ENCODE results near the gene TTC3. TPM values are rescaled to one million over a fixed set of nuclear protein-coding genes. Genes with fewer than 3 reads are reported as not detected.

The TTC3 gene
- total RNA-seq, 1 experiment from 2014 or later = 71.5 TPM

DNA sequence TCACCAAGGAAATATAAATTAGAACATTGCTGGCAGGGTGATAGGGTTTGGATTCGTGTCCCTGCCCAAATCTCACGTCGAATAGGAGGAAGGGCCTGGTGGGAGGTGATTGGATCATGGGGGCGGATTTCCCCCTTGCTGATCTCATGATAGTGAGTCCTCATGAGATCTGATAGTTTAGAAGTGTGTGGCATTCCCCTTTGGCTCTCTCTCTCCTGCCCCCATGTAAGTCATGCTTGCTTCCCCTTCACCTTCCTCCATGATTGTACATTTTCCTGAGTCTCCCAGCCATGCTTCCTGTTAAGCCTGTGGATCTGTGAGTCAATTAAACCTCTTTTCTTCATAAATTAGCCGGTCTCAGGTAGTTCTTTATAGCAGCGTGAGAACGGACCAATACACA is 133.4 kb downstream of the TTC3 start:
- Histone ChIP-seq H4K20me1 (ENCODE audit: insufficient read depth) (no peaks in the 10 kb centered on the region), H3K36me3 (ENCODE audit: control insufficient read depth in 1 of 2, insufficient read depth in 2 of 2, low read length in 2 of 2) (peaks cover 0 to 4% of the 10 kb centered on the region in 2 experiments; a peak in 3 of 4 replicates), H2AFZ (ENCODE audit: low read depth, low read length, poor library complexity, severe bottlenecking) (no peak overlapping the region), H3K27me3 (ENCODE audit: insufficient read depth, low read length) (no peaks in the 10 kb centered on the region), H3K4me2 (ENCODE audit: low read length) (no peak overlapping the region), H3K9me2 (ENCODE audit: insufficient read depth) (no peaks in the 10 kb centered on the region), H3K4me3 (replicated peaks in 1 of 2; ENCODE audit: low read depth in 1 of 2, low read length in 2 of 2) (no peak overlapping the region), H3K9me3 (ENCODE audit: control insufficient read depth in 1 of 2, insufficient read depth in 1 of 2, low read depth in 1 of 2, low read length in 2 of 2) (no peaks in the 10 kb centered on the region), H3K4me1 (ENCODE audit: control insufficient read depth in 1 of 2, insufficient read depth in 2 of 2, low read length in 2 of 2) (peaks cover 19 to 24% of the 10 kb centered on the region in 2 experiments), H3K9ac (ENCODE audit: low read length) (no peak overlapping the region), H3K79me2 (ENCODE audit: insufficient read depth, low read length) (no peaks in the 10 kb centered on the region), H3K27ac (ENCODE audit: low read depth, low read length) (0 out of 2 replicates have a peak overlapping the region, but pooled peaks have one; percentile 69)
- no peak for ATAC-seq
- intact Hi-C loops (cut with micrococcal nuclease) = loop anchor here (10.0 kb wide), 1 partner anchor 62 kb away; no protein-coding TSS in a partner anchor
- ChIA-PET RAD21 (ENCODE audit: low non-redundant PET in 1 of 2, low total read pairs in 2 of 2, uncharacterized antibody in 2 of 2, unreplicated experiment in 2 of 2) (no interaction called here), POLR2A (no interaction called here), CTCF (no interaction called here)
- BruUV-seq (replicated peaks) = no TSS peak
- DNase-seq (ENCODE audit: low read depth, low spot score) = no peak
- no peak for TF ChIP-seq YY1 (IDR thresholded peaks at IDR 0.05; ENCODE audit: extremely low read depth, insufficient replicate concordance, low read depth, low read length)
- no peak for TF ChIP-seq SRF (IDR thresholded peaks at IDR 0.05; ENCODE audit: low read depth)
- no peak for TF ChIP-seq FOSL1 (IDR thresholded peaks at IDR 0.05; ENCODE audit: low read depth)

DNA sequence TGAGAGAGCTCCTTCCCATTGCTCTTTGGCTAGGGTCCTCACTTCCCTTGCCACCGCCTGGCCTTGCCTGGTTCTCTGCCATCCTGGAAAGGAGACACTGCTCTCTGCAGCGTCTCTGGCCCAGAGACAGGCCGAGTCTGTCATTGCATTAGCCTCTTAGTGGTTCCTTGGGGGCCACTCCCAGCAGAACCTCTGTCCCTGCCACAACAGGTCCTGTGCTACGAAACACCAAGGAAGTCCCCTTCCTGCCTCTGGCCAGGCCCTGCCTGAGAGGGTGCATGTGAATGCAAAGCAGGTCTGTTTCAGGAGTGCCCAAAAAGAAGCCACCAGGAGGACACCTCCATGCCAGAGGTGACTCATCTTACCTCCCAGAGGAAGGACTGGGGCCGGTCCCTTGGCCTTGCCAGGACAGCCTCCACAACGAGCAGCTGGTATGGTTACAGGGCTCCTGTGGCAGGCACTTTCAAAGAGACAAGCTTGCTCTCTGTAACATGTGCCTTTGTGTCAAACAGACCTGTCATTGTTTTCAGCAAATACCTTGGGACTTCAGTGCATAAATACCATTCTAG is 134.5 kb downstream of the TTC3 start:
- H3K79me2 ChIP-seq (ENCODE audit: insufficient read depth, low read length) = no peaks in the 10 kb centered on the region
- H4K20me1 ChIP-seq (ENCODE audit: insufficient read depth) = no peaks in the 10 kb centered on the region
- no TSS peak for BruUV-seq (replicated peaks)
- ChIA-PET POLR2A (no interaction called here), CTCF (no interaction called here), RAD21 (ENCODE audit: low non-redundant PET in 1 of 2, low total read pairs in 2 of 2, uncharacterized antibody in 2 of 2, unreplicated experiment in 2 of 2) (no interaction called here)
- ATAC-seq (peak; percentile 91), DNase-seq (ENCODE audit: low read depth, low spot score) (peak; percentile 59)
- H3K9me3 ChIP-seq (ENCODE audit: control insufficient read depth in 1 of 2, insufficient read depth in 1 of 2, low read depth in 1 of 2, low read length in 2 of 2) = no peaks in the 10 kb centered on the region
- no peak overlapping the region for H3K4me3 ChIP-seq (replicated peaks in 1 of 2; ENCODE audit: low read depth in 1 of 2, low read length in 2 of 2)
- H3K36me3 ChIP-seq (ENCODE audit: control insufficient read depth in 1 of 2, insufficient read depth in 2 of 2, low read length in 2 of 2) = peaks cover 0 to 2% of the 10 kb centered on the region in 2 experiments; a peak in 2 of 4 replicates
- peak overlapping the region; percentile 38 for H3K9ac ChIP-seq (ENCODE audit: low read length)
- H3K27me3 ChIP-seq (ENCODE audit: insufficient read depth, low read length) = no peaks in the 10 kb centered on the region
- peak overlapping the region; percentile 68 for H3K4me2 ChIP-seq (ENCODE audit: low read length)
- H2AFZ ChIP-seq (ENCODE audit: low read depth, low read length, poor library complexity, severe bottlenecking) = no peak overlapping the region
- H3K27ac ChIP-seq (ENCODE audit: low read depth, low read length) = peak overlapping the region; percentile 69
- intact Hi-C loops (cut with micrococcal nuclease) = loop anchor here (10.0 kb wide), 1 partner anchor 63 kb away; no protein-coding TSS in a partner anchor
- H3K4me1 ChIP-seq (ENCODE audit: control insufficient read depth in 1 of 2, insufficient read depth in 2 of 2, low read length in 2 of 2) = peaks cover 19 to 24% of the 10 kb centered on the region in 2 experiments
- H3K9me2 ChIP-seq (ENCODE audit: insufficient read depth) = no peaks in the 10 kb centered on the region
- peak; percentile 43; the same call in 1 of the 2 replicates for TF ChIP-seq JUND (IDR thresholded peaks at IDR 0.05)
- TF ChIP-seq SRF (IDR thresholded peaks at IDR 0.05; ENCODE audit: low read depth) = no peak
- TF ChIP-seq, protein P1, sequence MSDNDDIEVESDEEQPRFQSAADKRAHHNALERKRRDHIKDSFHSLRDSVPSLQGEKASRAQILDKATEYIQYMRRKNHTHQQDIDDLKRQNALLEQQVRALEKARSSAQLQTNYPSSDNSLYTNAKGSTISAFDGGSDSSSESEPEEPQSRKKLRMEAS (IDR thresholded peaks at IDR 0.05) = peak; percentile 58; the same call in 1 of the 2 replicates
- TF ChIP-seq ZFX (IDR thresholded peaks at IDR 0.05) = no peak
- TF ChIP-seq TCF7L2 (IDR thresholded peaks at IDR 0.05; ENCODE audit: borderline replicate concordance, extremely low read depth, insufficient read depth, insufficient read length) = peak; percentile 26
- no peak for TF ChIP-seq ZNF274 (IDR thresholded peaks at IDR 0.05; ENCODE audit: low read depth, low read length)
- TF ChIP-seq EGR1 (IDR thresholded peaks at IDR 0.05; ENCODE audit: low read depth) = no peak
- TF ChIP-seq, protein P2, sequence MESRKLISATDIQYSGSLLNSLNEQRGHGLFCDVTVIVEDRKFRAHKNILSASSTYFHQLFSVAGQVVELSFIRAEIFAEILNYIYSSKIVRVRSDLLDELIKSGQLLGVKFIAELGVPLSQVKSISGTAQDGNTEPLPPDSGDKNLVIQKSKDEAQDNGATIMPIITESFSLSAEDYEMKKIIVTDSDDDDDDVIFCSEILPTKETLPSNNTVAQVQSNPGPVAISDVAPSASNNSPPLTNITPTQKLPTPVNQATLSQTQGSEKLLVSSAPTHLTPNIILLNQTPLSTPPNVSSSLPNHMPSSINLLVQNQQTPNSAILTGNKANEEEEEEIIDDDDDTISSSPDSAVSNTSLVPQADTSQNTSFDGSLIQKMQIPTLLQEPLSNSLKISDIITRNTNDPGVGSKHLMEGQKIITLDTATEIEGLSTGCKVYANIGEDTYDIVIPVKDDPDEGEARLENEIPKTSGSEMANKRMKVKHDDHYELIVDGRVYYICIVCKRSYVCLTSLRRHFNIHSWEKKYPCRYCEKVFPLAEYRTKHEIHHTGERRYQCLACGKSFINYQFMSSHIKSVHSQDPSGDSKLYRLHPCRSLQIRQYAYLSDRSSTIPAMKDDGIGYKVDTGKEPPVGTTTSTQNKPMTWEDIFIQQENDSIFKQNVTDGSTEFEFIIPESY (IDR thresholded peaks at IDR 0.05; ENCODE audit: extremely low read depth, insufficient replicate concordance, low read length) = no peak
- no peak for TF ChIP-seq YY1 (IDR thresholded peaks at IDR 0.05; ENCODE audit: extremely low read depth, insufficient replicate concordance, low read depth, low read length)
- no peak for TF ChIP-seq RAD21 (IDR thresholded peaks at IDR 0.05; ENCODE audit: low read depth)
- TF ChIP-seq SP1 (IDR thresholded peaks at IDR 0.05; ENCODE audit: low read depth) = no peak
- peak; percentile 54; the same call in 1 of the 2 replicates for TF ChIP-seq SIN3A (IDR thresholded peaks at IDR 0.05; ENCODE audit: low read depth)
- TF ChIP-seq POLR2A (IDR thresholded peaks at IDR 0.05; ENCODE audit: borderline replicate concordance, extremely low read depth, insufficient read depth, insufficient read length) = no peak
- no peak for TF ChIP-seq CBX3 (IDR thresholded peaks at IDR 0.05; ENCODE audit: low read depth)
- no peak for TF ChIP-seq POLR2AphosphoS5 (IDR thresholded peaks at IDR 0.05; ENCODE audit: low read depth, low read length)
- TF ChIP-seq, protein P3, sequence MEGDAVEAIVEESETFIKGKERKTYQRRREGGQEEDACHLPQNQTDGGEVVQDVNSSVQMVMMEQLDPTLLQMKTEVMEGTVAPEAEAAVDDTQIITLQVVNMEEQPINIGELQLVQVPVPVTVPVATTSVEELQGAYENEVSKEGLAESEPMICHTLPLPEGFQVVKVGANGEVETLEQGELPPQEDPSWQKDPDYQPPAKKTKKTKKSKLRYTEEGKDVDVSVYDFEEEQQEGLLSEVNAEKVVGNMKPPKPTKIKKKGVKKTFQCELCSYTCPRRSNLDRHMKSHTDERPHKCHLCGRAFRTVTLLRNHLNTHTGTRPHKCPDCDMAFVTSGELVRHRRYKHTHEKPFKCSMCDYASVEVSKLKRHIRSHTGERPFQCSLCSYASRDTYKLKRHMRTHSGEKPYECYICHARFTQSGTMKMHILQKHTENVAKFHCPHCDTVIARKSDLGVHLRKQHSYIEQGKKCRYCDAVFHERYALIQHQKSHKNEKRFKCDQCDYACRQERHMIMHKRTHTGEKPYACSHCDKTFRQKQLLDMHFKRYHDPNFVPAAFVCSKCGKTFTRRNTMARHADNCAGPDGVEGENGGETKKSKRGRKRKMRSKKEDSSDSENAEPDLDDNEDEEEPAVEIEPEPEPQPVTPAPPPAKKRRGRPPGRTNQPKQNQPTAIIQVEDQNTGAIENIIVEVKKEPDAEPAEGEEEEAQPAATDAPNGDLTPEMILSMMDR (IDR thresholded peaks at IDR 0.05 in 2 of 3, conservative IDR thresholded peaks at IDR 0.05 in 1 of 3; ENCODE audit: borderline replicate concordance in 1 of 3, insufficient read depth in 1 of 3, low read depth in 2 of 3, low read length in 2 of 3) = 0 out of 6 replicates have a peak, but pooled peaks of 1 of the 3 experiments have one; percentile 2

Data from HCT116 (cell line).